ENCODE measurements around the gene ARL15. TPM values are rescaled to one million over a fixed set of nuclear protein-coding genes. Genes with fewer than 3 reads are reported as not detected.

ARL15 gene
- total RNA-seq, 1 experiment from 2014 or later, result 13.0 TPM

- H3K27ac ChIP-seq (ENCODE audit: insufficient read length, low read depth, low read length), result no peak overlapping the region
- no peak overlapping the region for H2BK120ac ChIP-seq (ENCODE audit: low read depth, low read length, poor library complexity, severe bottlenecking)
- no peak overlapping the region for H3K9ac ChIP-seq (ENCODE audit: extremely low read depth, insufficient read length, low read length)
- no CpG with 5 or more reads among the region's 6 CpGs for WGBS (ENCODE audit: extremely low coverage, insufficient read length, low lambda C conversion rate)
- H4K8ac ChIP-seq (replicated peaks; ENCODE audit: insufficient read length, low read depth, low read length), result no peak overlapping the region
- no peak overlapping the region for H3K4me2 ChIP-seq (ENCODE audit: insufficient read depth, insufficient read length, low read length)
- H3K27ac Mint-ChIP-seq, result no peak overlapping the region
- no peak overlapping the region for H2AFZ ChIP-seq (ENCODE audit: low read length)
- no peak overlapping the region for H2BK20ac ChIP-seq (ENCODE audit: low read depth, low read length, poor library complexity, severe bottlenecking)
- H3K79me1 ChIP-seq (ENCODE audit: insufficient read depth, low read depth, low read length, poor library complexity, severe bottlenecking), result no peaks in the 10 kb centered on the region
- TF ChIP-seq CTCF (conservative IDR thresholded peaks at IDR 0.05), result no peak
- H3K79me2 ChIP-seq (ENCODE audit: insufficient read depth, low read length), result no peaks in the 10 kb centered on the region
- peaks cover 23 to 24% of the 10 kb centered on the region in 2 experiments for H3K4me1 Mint-ChIP-seq
- H2BK15ac ChIP-seq (ENCODE audit: low read depth, low read length), result no peak overlapping the region
- no peaks in the 10 kb centered on the region for H3K4me1 ChIP-seq (ENCODE audit: insufficient read depth, low read length)
- DNase-seq, result no peak
- H4K20me1 ChIP-seq (ENCODE audit: control insufficient read depth, insufficient read depth, insufficient read length), result no peaks in the 10 kb centered on the region
- H3K4ac ChIP-seq (ENCODE audit: low read depth, low read length), result no peak overlapping the region
- no peak overlapping the region for H4K5ac ChIP-seq (ENCODE audit: insufficient read length, low read depth, low read length)
- H3K14ac ChIP-seq (ENCODE audit: insufficient read depth, low read length), result no peak overlapping the region
- no peak overlapping the region for H2AK5ac ChIP-seq (ENCODE audit: insufficient read length, low read length)
- H3K56ac ChIP-seq (ENCODE audit: insufficient read length, low read depth, low read length), result no peak overlapping the region
- H3K27me3 Mint-ChIP-seq (ENCODE audit: low read depth), result no peaks in the 10 kb centered on the region
- H3K23me2 ChIP-seq (ENCODE audit: insufficient read length, low read depth, low read length, poor library complexity, severe bottlenecking), result no peaks in the 10 kb centered on the region
- no peaks in the 10 kb centered on the region for H3K27me3 ChIP-seq (ENCODE audit: insufficient read depth, low read length)
- H3T11ph ChIP-seq (ENCODE audit: low read length), result no peak overlapping the region
- H3K36me3 Mint-ChIP-seq (ENCODE audit: insufficient read depth in 1 of 3, low read depth in 3 of 3), result no peaks in the 10 kb centered on the region; a peak in 1 of 7 replicates
- no peak overlapping the region for H2BK5ac ChIP-seq (ENCODE audit: insufficient read length, low read length)
- no peak overlapping the region for H3K4me3 Mint-ChIP-seq
- no peak overlapping the region for H4K91ac ChIP-seq (ENCODE audit: insufficient read length, low read depth, low read length)
- no peaks in the 10 kb centered on the region for H3K9me3 ChIP-seq (ENCODE audit: control insufficient read depth, low read depth, low read length)
- H2BK12ac ChIP-seq (ENCODE audit: insufficient read length, low read depth, low read length), result no peak overlapping the region
- no peak overlapping the region for H3K18ac ChIP-seq (ENCODE audit: insufficient read length, low read depth, low read length)
- H3K23ac ChIP-seq (ENCODE audit: insufficient read length, low read depth, low read length), result no peak overlapping the region
- H3K9me3 Mint-ChIP-seq, result no peaks in the 10 kb centered on the region
Observed at GRCh38 chr5:53923961-53924360, 386.4 kb downstream of the ARL15 start.
